GM21381 (cell line): ENCODE measurements around the gene SLC39A2.
"Not testable (repeated sequence)": the region's sequence is repeated elsewhere in the genome, so short reads cannot be mapped to it uniquely, and the experiment has no call there.

Source experiments
- ATAC-seq: cut with Tn5 transposase; IDR thresholded peaks from one replicate; pipeline ENCODE4 v1.9.1; 2021; ENCODE audit warnings: mild to moderate bottlenecking, moderate library complexity; ENCODE audit not compliant: unreplicated experiment

Gene SLC39A2, protein sequence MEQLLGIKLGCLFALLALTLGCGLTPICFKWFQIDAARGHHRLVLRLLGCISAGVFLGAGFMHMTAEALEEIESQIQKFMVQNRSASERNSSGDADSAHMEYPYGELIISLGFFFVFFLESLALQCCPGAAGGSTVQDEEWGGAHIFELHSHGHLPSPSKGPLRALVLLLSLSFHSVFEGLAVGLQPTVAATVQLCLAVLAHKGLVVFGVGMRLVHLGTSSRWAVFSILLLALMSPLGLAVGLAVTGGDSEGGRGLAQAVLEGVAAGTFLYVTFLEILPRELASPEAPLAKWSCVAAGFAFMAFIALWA

DNA sequence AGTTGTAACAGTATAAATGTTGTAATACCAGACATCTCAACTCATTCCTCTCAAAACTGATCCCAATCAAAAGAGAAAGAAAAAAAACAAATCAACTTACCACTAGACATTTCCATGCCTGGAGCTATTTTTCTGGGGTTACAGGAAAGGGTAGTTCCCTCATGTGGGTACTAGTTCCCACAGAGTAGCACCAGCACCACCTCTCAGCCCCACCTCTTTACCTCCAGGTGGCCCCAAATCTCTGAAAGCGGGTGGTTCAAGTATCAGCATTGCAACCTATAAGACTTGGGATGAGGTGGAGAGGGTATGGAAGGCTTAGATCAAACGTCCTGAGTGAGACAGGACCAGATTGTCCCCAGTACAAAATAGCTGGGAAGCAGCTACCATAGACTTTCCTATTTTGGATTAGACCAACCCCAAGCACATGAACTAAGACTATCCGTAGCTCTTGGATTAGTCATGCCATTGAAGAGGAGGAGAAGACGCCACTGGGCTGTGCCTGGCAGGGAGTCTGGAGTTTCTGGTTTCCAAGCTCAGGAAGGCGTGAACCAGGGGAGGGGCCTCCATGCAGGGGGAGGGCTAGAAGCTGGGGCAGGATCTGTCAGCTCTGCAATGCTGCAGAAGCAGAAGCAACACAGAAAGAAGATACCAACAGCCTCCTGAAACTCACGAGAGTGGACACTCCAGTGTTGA, at the start of gene SLC39A2:
Gene SLC39A2, plus strand, starts transcription at position 620 of the 693 bp plus-strand sequence. CDS start 154 bp downstream, outside the sequence.
- no peak for ATAC-seq

DNA sequence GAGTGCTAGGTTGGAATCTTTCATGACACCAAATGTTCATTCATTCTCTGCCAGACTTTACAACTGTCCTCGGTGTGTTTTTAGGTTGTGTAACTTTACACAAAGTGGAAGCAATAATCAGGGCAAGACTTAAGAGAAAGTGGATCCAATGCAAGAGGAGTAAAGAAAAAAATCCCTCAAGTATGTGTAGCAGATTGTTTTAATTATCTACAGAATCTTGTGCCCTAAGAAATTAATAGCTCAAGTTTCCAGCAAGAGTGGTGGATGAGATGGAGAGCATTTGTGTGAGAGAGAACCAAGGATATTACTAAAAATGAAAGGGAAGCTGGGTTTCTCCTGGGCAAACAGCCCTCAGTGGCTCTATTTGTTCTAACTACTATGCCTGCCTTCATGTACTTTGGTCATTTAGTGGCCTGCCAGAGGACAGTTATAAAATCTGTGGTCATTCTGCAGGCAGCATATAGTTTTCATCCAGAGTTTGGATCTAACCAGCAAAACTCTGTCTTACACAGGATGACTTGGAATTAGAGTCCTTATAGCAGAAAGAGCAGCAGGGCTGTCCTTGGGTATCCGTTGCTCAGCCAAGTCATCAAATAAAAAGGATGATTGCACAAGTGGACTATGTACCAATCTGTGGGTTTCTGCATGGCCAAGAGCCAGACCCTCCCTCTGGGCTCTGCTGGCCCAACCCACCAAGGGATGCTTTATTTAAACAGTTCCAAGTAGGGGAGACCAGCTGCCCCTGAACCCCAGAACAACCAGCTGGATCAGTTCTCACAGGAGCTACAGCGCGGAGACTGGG, 44.2 kb upstream of the SLC39A2 start, which contains the start of gene RNASE2:
Gene RNASE2, plus strand, starts transcription at position 752 of the 802 bp plus-strand sequence. CDS start 285 bp downstream, outside the sequence.
- not testable (repeated sequence) for ATAC-seq

DNA sequence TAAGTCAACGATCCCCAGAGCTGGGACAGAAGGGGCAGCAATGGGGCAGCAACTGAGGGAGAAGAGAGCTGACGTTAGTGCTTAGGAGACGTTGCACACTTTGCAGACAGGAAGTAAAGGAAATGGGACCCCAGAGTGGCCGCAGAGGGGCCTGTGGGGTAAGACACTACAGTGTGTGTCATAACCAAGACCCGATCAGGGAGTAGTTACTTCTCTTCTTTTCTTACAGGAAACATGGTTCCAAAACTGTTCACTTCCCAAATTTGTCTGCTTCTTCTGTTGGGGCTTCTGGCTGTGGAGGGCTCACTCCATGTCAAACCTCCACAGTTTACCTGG, 43.6 kb upstream of the SLC39A2 start:
- not testable (repeated sequence) for ATAC-seq

DNA sequence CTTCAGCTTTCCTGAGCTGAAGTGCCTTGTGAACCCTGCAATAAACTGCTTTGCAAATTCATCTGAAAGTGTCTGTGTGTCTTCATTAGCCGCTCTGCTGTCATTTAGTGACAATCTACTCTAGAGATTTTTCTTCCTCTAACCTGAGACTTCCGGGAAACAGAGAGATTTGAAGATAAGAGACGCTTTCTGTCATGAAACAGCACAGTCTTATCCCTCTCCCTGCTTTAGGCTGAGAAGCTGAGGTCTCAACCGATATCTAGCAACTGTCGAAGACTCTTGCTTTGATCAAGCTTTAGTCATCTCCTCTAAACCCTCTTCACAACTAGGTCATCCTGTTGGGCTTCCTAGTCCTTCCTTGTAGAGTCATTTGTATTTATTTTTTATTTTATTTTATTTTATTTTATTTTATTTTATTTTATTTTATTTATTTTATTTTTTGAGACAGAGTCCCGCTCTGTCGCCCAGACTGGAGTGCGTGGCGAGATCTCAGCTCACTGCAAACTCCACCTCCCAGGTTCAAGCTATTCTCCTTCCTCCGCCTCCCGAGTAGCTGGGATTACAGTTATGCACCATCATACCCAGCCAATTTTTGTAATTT, 42.6 kb upstream of the SLC39A2 start:
- no peak for ATAC-seq

DNA sequence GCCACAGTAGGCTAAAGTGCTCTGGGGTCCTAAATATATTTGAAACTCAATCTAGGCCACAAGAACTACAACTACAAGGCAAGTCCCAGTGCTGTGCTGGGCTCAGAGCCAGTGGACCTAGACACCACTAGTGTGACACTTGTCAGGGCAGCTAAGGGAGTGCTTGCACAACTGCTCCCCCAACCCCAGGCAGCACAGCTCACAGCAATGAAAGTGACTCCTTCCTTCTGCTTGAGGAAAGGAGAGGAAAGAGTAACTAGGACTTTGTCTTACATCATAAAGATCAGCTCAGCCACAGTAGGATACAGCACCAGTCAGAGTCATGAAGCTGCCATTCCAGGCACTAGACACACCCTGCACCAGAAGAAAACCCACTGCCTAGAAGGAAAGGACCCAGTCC, 40.1 kb upstream of the SLC39A2 start:
- ATAC-seq: not testable (repeated sequence)

DNA sequence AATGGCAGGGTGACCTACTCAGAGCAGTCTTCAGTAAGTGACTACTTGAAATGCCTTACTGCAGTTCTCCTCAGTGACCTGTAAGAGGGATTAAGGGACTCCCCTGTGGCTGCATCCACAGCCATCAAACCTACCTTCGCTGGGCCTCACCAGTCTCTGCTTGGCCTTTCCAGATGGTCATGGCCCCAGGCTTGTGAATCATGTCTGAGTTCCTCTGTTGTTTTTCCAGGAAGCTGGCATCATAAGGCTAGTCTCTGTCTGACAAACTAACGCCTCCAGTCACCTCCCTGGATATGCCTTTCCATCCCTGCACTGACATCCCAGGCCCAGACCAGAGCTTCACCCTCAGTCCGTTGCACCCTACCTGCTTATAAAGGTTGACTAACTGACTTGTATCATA, 29.8 kb upstream of the SLC39A2 start:
- ATAC-seq: no peak

DNA sequence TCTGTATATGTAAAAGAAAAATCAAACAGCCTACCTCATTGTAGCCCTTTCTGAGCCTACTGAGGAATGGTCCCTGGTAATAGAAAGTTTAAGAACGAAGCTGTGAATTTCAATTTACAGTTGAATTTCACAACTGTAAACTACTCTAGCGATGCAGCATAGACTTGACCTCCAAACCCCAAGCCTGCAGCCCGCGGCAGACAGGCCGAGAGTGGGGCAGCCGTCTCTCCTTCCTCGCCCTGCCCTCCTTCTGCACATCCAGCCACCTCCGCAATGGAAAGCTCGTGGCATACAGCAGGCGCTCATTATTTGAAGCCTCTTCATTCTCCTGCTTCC, 28.5 kb upstream of the SLC39A2 start:
- no peak for ATAC-seq

DNA sequence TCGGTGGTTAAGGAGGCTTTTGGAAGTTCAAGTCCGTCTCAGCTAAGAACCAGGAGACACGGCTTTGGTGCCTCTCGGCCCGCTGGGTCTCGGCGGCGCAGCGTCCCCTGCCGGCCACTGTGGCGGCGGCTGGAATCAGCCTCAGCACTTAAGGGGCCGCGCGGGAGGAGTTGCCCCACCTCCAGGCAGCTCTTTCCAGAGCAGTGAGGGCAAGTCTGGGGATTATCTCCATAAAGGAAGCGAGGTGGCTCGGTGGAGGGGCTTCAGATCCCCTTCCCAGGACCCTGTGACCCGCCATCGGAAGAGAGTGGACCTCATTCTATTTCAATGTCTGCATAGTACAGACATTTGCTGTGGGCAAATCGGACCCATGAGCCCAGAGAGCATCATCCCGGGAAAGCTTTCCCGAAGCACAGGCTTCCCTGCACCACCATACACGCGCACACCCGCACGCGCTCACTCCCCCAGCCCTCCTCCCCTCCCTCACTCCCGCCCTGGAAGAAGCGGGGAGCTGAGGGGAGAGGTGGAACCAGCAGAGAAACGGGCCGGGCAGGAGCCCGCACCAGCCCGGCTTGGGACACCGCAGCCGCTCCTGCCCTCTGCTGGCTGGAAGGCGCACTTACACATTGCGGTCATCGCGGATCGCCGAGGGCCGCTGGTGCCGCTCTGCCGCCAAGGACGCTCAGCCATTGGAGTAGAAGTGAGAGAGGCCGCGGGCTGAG, 27.9 kb upstream of the SLC39A2 start:
- ATAC-seq: peak; percentile 95

DNA sequence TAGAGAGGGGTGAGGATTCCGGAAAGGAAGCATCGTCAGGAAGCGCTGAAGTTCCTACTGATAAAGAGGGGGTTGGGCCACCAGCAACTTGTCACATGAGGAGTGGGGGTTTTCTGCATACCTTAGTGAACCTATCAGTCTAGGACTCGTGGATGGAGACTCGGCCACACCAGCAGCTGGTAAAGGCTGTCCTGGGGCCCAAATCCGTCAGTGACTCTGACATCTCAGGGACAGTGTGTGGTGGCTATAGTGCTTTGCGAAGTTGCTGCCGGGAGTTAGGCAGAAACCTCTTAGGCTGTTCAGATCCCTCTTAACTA, 27.4 kb upstream of the SLC39A2 start:
- peak; percentile 29 for ATAC-seq

DNA sequence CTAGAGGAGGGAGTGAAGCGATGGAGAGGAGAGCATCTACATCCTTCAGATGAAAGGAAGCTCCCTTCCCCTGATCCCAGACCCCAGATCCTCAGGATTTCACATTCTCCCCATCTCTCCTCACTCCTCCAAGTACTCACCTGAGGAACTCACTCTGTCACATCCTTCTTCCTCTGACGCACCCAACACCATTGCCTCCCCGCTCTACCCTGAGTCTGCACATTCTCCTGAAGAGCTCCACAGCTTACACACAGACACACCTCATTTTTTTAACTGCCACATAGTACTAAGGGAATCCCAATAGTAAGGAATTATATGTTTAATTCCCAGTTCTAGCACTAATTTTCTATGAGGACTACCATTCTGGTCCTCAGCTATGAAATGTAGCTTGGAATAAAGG, 25.6 kb upstream of the SLC39A2 start:
- no peak for ATAC-seq

DNA sequence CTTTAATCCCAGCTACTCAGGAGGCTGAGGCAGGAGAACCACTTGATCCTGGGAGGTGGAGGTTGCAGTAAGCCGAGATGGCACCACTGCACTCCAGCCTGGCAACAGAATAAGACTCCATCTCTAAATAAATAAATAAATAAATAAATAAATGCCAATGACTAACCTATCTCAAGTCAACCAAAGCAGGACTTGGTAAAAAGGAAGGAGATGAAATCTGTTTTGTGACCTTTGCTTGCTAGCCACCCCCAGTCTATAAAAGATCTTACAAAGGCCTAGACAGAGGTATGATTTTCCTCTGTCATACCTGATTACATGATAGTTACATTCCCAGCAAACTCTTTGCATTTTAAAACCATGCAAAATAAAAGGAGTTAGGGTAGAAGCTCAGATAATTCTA, 22.8 kb upstream of the SLC39A2 start:
- no peak for ATAC-seq

DNA sequence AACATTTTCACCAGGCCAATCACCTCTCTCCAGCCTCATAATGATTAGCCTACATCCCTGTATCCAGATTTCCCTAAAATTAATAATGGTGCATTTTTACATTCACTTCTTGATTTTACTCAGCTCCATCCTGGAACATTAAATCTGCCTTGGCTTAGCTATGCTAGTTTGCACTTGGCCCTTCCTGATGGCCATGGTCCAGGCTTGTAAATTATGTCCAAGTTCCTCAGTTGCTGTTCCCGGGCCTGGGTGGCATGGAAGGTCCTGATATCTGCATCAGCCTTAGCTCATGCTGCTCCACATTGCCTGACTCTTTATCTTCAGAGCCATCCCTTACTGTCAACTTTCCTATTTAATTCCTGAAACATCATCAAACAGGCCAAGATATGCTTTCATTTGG, 20.4 kb upstream of the SLC39A2 start:
- ATAC-seq: no peak

DNA sequence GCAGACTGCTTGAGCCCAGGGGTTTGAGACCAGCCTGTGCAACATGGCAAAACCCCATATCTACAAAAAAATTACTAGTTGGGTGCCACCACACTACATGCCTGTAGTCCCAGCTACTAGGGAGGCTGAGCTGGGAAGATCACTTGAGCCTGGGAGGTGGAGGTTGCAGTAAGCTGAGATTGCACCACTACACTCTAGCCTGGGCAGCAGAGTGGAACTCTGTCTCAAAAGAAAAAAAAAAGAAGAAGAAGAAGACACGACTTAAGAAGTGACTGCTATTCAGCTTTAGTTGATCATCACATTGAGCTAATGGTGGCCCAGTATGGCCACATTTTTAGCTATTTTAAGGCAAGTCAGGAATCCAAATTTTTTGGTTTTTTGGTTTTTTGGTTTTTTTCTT, 18.2 kb upstream of the SLC39A2 start:
- no peak for ATAC-seq

DNA sequence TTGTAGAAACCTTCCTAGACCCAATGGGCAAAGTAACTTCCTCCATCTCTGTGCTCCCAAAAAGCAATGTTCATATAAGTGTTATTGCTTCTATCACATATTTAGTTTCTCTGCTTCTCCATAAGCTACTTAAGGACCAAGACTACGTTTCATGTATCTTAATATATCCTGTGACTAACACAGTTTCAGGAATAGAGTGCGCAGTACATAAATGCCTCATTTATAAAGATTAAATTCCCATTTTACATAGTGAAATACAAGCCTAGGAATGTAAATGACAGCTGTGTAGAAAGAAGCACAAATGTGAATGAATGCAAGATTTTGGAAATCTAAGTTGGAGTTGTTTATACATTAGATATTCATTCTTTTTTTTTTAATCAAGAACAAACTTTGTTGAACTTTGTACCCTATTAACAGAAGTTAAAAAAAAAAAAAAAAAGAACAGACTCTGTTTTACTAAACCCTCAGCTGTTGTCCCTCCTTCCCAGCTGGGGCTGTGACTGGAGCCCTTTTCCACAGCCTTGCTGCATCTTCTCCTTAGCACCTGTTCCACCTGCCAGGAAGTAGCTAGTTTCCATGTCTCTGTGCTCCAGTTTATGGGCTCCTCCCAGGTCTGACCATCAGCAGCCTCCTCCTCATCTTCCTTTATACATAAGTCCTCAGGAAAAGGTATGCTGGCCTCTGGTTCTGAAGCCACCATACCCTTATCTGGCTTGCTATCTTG, 16.3 kb upstream of the SLC39A2 start:
- no peak for ATAC-seq

DNA sequence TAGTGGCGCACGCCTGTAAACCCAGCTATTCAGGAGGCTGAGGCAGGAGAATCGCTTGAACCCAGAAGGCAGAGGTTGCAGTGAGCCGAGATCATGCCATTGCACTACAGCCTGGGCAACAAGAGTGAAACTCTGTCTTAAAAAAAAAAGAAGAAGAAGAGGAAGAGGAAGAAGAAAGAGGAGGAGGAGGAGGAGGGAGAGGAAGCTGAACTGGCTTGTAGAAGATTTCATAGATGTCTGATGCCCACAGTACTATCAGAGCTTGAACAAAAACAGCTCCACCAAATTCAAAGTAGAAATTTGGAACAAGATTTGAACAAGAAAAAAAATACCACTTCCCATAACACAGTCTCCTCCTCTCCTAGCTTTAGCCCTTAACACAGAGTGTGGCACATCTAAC, 13.4 kb upstream of the SLC39A2 start:
- ATAC-seq: not testable (repeated sequence)

DNA sequence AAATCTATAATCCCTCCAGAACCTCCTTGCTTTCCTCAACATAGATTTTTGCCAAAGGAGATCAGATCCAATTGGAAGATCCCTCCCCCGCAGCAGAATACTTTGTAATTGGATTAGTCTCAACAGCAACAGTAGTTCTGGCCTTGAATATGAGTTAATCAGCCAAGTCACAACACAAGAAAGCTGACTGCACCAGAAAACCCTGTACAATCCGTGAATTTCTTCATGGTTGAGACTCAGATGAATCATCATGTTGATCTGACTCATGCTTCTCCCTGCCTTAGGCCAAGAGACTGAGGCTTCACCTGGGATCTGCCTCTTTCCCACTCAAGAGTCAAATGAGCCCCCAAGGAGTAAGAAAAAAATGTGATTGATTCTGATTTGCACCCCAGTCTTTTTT, 12.3 kb upstream of the SLC39A2 start:
- ATAC-seq: no peak

DNA sequence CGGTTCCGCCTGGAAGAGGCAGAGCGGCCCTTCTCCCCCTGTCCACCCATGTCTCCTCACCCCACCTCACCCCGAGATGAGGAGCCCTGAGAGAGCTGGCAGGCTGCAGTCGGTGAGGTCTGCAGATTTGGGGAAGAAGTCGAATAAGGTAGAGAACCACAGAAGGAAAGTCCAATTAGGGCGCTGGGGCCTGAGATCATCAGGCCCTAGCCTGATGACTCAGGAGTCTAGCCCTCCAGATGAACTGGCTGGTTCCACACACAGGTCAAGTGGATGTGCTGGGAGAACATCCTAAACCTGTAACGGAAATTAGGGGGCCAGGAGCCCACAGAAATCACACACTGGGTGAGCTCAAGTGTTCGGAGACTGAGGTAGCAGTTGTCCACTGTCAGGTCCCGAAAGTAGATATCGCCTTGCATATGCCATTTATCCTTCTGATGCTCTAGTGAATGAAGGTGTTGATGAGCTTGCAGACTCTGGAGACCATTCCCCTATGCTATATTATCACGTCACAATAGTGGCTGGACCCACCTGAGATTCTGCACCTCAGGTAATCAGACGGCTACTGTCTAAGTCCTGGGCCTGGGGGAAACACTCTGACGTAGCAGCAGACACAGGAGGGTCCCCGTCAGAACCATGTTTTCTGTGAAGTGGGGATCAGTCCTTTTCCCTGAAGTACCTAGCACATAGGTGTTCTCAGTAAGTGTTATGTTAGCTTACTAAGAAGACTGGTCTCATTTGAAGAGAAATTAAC, 10.2 kb upstream of the SLC39A2 start:
- ATAC-seq: no peak

DNA sequence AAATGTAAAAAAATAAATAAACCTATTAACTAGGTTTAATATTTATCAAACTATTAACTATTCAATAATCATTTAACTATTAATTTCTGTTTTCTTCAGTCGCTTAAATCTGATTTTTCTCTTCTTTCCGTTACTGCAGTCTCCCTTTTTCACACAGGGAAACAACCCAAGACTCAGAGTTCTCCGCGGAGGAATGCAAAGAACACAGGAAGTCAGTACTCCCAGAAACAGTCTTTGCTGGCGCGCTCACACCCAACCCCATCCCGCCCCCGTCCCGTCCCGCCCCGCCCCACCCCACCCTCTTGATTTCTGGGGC, 9.7 kb upstream of the SLC39A2 start:
- ATAC-seq: no peak

DNA sequence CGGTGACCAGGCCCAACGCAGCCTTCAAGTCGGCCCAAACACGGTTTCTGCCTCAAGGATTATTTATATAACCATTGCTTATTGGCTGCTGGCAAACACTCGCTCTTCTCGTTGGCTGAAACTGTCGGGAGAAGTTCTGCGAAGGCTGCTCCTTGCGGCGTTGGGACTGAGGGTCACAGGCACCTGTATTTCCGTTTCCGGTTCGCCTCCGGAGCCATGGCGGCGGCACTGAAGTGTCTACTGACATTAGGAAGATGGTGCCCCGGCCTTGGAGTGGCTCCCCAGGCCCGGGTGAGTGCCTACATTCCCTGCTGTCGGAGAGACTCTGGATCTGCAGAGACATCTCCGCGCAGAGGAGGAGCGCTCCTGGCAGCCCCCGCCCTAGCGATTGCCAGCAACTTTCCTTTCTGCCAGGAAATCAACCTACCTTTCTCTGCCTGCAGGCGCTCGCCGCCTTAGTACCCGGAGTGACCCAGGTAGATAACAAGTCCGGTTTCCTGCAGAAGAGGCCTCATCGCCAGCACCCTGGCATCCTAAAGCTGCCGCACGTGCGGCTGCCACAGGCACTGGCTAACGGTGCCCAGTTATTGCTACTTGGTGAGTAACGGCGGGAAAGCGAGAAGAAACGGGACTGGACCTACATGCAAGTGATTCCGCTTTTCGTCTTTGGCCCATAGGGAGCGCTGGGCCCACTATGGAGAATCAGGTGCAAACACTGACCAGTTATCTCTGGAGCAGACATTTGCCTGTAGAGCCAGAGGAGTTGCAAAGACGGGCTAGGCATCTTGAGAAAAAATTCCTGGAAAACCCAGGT, 9.1 kb upstream of the SLC39A2 start, which contains the start of gene METTL17:
Gene METTL17, plus strand, starts transcription at position 194 of the 814 bp plus-strand sequence. Its CDS starts 23 bp downstream, at position 217.
- peak; percentile 95 for ATAC-seq
